GM18870 (cell line): ENCODE results near the gene MINAR1.

Experiments used
- ATAC-seq: cut with Tn5 transposase; IDR thresholded peaks from one replicate; pipeline ENCODE4 v1.9.1; 2021; ENCODE audit warnings: moderate library complexity; ENCODE audit not compliant: unreplicated experiment

MINAR1 gene

GRCh38 chr15:79463043-79463780 is 31.1 kb downstream of the MINAR1 start:
- no peak for ATAC-seq

- ATAC-seq: no peak
Observed at GRCh38 chr15:79463781-79464270, 31.7 kb downstream of the MINAR1 start.

GRCh38 chr15:79466488-79466887 is 34.4 kb downstream of the MINAR1 start:
- no peak for ATAC-seq

GRCh38 chr15:79467865-79468586 is 35.9 kb downstream of the MINAR1 start:
- no peak for ATAC-seq

GRCh38 chr15:79472446-79472845 is 40.3 kb downstream of the MINAR1 start:
- no peak for ATAC-seq

- no peak for ATAC-seq
Observed at GRCh38 chr15:79474252-79474651, 42.1 kb downstream of the MINAR1 start.

GRCh38 chr15:79475306-79475705 is 43.2 kb downstream of the MINAR1 start:
- no peak for ATAC-seq

- ATAC-seq: no peak
Observed at GRCh38 chr15:79478108-79478507, 46.0 kb downstream of the MINAR1 start.

GRCh38 chr15:79479616-79480015 is 47.5 kb downstream of the MINAR1 start:
- no peak for ATAC-seq

- ATAC-seq: no peak
Observed at GRCh38 chr15:79481793-79482192, 49.7 kb downstream of the MINAR1 start.
